A673 (cell line): ENCODE measurements around the gene ADAMTSL1. TPM values are rescaled to one million over a fixed set of nuclear protein-coding genes. Genes with fewer than 3 reads are reported as not detected.

ENCODE experiments used
- BruUV-seq: library from RNA; stranded (reverse); fragments of 400-500 nt; replicated peaks from 2 replicates; lab custom pipeline; 2021; lab: Mats Ljungman, UMichigan
- CTCF ChIA-PET: fragments of 300-600 bp; sonication (Branson Sonifier 250); formaldehyde crosslinking; loops from one replicate; lab custom pipeline; 2022; ENCODE audit warnings: antibody characterized with exemption; lab: Charles Lee
- POLR2A ChIA-PET: fragments of 300-600 bp; sonication (Branson Sonifier 250); formaldehyde crosslinking; loops from one replicate; lab custom pipeline; 2022; ENCODE audit warnings: antibody characterized with exemption; ENCODE audit not compliant: low non-redundant PET; lab: Charles Lee
- DNase-seq: peaks from one replicate; pipeline ENCODE4 v3.0.0-alpha.2; 2015; ENCODE audit warnings: low spot score
- H3K27ac ChIP-seq: fragments of 200-600 bp; sonication (generic); 2 replicates; pipeline ENCODE4 v1.5.1; 2016; ENCODE audit warnings: mixed run types, low read depth, mild to moderate bottlenecking, mixed read lengths, antibody characterized with exemption, low read length; ENCODE audit not compliant: poor library complexity, severe bottlenecking
- H3K27me3 ChIP-seq: fragments of 200-600 bp; sonication (generic); replicated peaks from 2 replicates; pipeline ENCODE4 v1.6.1; 2017; ENCODE audit warnings: mixed run types, low read depth, mild to moderate bottlenecking, mixed read lengths, antibody characterized with exemption, low read length; ENCODE audit not compliant: insufficient read depth, poor library complexity
- H3K36me3 ChIP-seq: fragments of 200-600 bp; sonication (generic); 2 replicates; pipeline ENCODE4 v1.6.1; 2016; ENCODE audit warnings: mixed run types, mild to moderate bottlenecking, mixed read lengths, antibody characterized with exemption, low read length; ENCODE audit not compliant: insufficient read depth, poor library complexity, severe bottlenecking
- H3K4me1 ChIP-seq: fragments of 200-600 bp; sonication (generic); 2 replicates; pipeline ENCODE4 v1.6.1; 2017; ENCODE audit warnings: mixed run types, mild to moderate bottlenecking, mixed read lengths, antibody characterized with exemption, low read length; ENCODE audit not compliant: insufficient read depth, poor library complexity, severe bottlenecking
- H3K4me3 ChIP-seq: fragments of 200-600 bp; sonication (generic); 2 replicates; pipeline ENCODE4 v1.5.1; 2016; ENCODE audit warnings: low read depth, mixed run types, mild to moderate bottlenecking, mixed read lengths, low read length; ENCODE audit not compliant: poor library complexity, severe bottlenecking
- H3K9me3 ChIP-seq: fragments of 200-600 bp; sonication (generic); 2 replicates; pipeline ENCODE4 v1.6.1; 2016; ENCODE audit warnings: mixed run types, low read depth, mild to moderate bottlenecking, mixed read lengths, antibody characterized with exemption, low read length; ENCODE audit not compliant: poor library complexity, severe bottlenecking
- CTCF ChIP-seq: fragments of 300-800, 200-600 bp; sonication (generic); conservative IDR thresholded peaks from 2 replicates; pipeline ENCODE4 v1.5.1; 2017; ENCODE audit warnings: low read depth, mild to moderate bottlenecking, antibody characterized with exemption, low read length, moderate library complexity, mixed read lengths
- EZH2 ChIP-seq: fragments of 200-600 bp; sonication (generic); IDR thresholded peaks from 2 replicates; pipeline ENCODE4 v1.6.1; 2017; ENCODE audit warnings: borderline replicate concordance, low read depth, mild to moderate bottlenecking, mixed read lengths, antibody characterized with exemption, low read length; ENCODE audit not compliant: poor library complexity, severe bottlenecking
- intact Hi-C: fragments of 100-400 bp; cut with micrococcal nuclease; formaldehyde crosslinking; loops from one replicate; pipeline ENCODE4 v1.10.0; 2022; ENCODE audit not compliant: unreplicated experiment
- total RNA-seq: library from RNA; stranded (reverse); gene quantifications from 2 replicates; pipeline ENCODE4 v1.2.3, GENCODE V29; 2021

ADAMTSL1 gene
- total RNA-seq, 1 experiment from 2014 or later, result not detected

- ChIA-PET POLR2A (no interaction called here), CTCF (no interaction called here)
- Histone ChIP-seq H3K27ac (no peak overlapping the region), H3K4me1 (no peaks in the 10 kb centered on the region), H3K4me3 (no peak overlapping the region), H3K36me3 (no peaks in the 10 kb centered on the region), H3K9me3 (no peaks in the 10 kb centered on the region), H3K27me3 (no peaks in the 10 kb centered on the region)
- BruUV-seq, result no TSS peak
- no peak for TF ChIP-seq CTCF
- no peak for TF ChIP-seq EZH2
- DNase-seq, result no peak
- intact Hi-C loops, result no loop called here
Observed at GRCh38 chr9:18618862-18619261, 144.9 kb downstream of the ADAMTSL1 start.

GRCh38 chr9:18622186-18622836 is 148.4 kb downstream of the ADAMTSL1 start:
- no peak for DNase-seq
- Histone ChIP-seq H3K27ac (no peak overlapping the region), H3K36me3 (no peaks in the 10 kb centered on the region), H3K27me3 (no peaks in the 10 kb centered on the region), H3K9me3 (no peaks in the 10 kb centered on the region), H3K4me3 (no peak overlapping the region), H3K4me1 (no peaks in the 10 kb centered on the region)
- intact Hi-C loops, result no loop called here
- POLR2A ChIA-PET, result no interaction called here
- TF ChIP-seq CTCF (no peak), EZH2 (no peak)
- CTCF ChIA-PET, result no interaction called here
- BruUV-seq, result no TSS peak

- no TSS peak for BruUV-seq
- no peaks in the 10 kb centered on the region for H3K27me3 ChIP-seq
- intact Hi-C loops, result no loop called here
- H3K36me3 ChIP-seq, result no peaks in the 10 kb centered on the region
- H3K4me3 ChIP-seq, result no peak overlapping the region
- TF ChIP-seq CTCF, result no peak
- TF ChIP-seq EZH2, result no peak
- H3K4me1 ChIP-seq, result no peaks in the 10 kb centered on the region
- no peak overlapping the region for H3K27ac ChIP-seq
- no peak for DNase-seq
- CTCF ChIA-PET, result no interaction called here
- H3K9me3 ChIP-seq, result no peaks in the 10 kb centered on the region
- POLR2A ChIA-PET, result no interaction called here
Observed at GRCh38 chr9:18623221-18624079, 149.5 kb downstream of the ADAMTSL1 start.
